IPS DF 4.7 (cell line): ENCODE data around the gene PLXNA4.
"Not testable (repeated sequence)": the region's sequence is repeated elsewhere in the genome, so short reads cannot be mapped to it uniquely, and the experiment has no call there.

ENCODE experiments used
- DNase-seq: peaks from one replicate; pipeline ENCODE4 v3.0.0-alpha.2; 2013; ENCODE audit warnings: low spot score; ENCODE audit errors: extremely low read depth

The PLXNA4 gene

GRCh38 chr7:132182992-132183391 is 393.3 kb downstream of the PLXNA4 start:
- DNase-seq = no peak

GRCh38 chr7:132181946-132182685 is 394.2 kb downstream of the PLXNA4 start:
- DNase-seq = no peak

GRCh38 chr7:132181371-132181770 is 394.9 kb downstream of the PLXNA4 start:
- DNase-seq = no peak

GRCh38 chr7:132180481-132180880 is 395.8 kb downstream of the PLXNA4 start:
- DNase-seq = no peak

GRCh38 chr7:132179681-132180080 is 396.6 kb downstream of the PLXNA4 start:
- no peak for DNase-seq

GRCh38 chr7:132179080-132179430 is 397.2 kb downstream of the PLXNA4 start:
- DNase-seq = no peak

GRCh38 chr7:132178402-132179079 is 397.7 kb downstream of the PLXNA4 start:
- DNase-seq = not testable (repeated sequence)

- no peak for DNase-seq
Measured at GRCh38 chr7:132177708-132178401, 398.4 kb downstream of the PLXNA4 start.

- no peak for DNase-seq
Measured at GRCh38 chr7:132176719-132177118, 399.6 kb downstream of the PLXNA4 start.

- DNase-seq = no peak
Measured at GRCh38 chr7:132171130-132171576, 405.1 kb downstream of the PLXNA4 start.

GRCh38 chr7:132169730-132170129 is 406.5 kb downstream of the PLXNA4 start:
- no peak for DNase-seq

- no peak for DNase-seq
Measured at GRCh38 chr7:132168239-132168638, 408.0 kb downstream of the PLXNA4 start.

- not testable (repeated sequence) for DNase-seq
Measured at GRCh38 chr7:132165695-132166094, 410.6 kb downstream of the PLXNA4 start.

- DNase-seq = no peak
Measured at GRCh38 chr7:132164558-132165125, 411.6 kb downstream of the PLXNA4 start.

GRCh38 chr7:132162556-132163144 is 413.6 kb downstream of the PLXNA4 start:
- DNase-seq = no peak

- DNase-seq = no peak
Measured at GRCh38 chr7:132161976-132162375, 414.3 kb downstream of the PLXNA4 start.

GRCh38 chr7:132161533-132161915 is 414.7 kb downstream of the PLXNA4 start:
- DNase-seq = no peak

- no peak for DNase-seq
Measured at GRCh38 chr7:132160611-132161532, 415.4 kb downstream of the PLXNA4 start.

GRCh38 chr7:132158841-132159240 is 417.4 kb downstream of the PLXNA4 start:
- no peak for DNase-seq

GRCh38 chr7:132158166-132158565 is 418.1 kb downstream of the PLXNA4 start:
- DNase-seq = no peak

GRCh38 chr7:132155715-132156114 is 420.6 kb downstream of the PLXNA4 start:
- DNase-seq = no peak
